ENCODE results near the gene KLC4. TPM values are rescaled to one million over a fixed set of nuclear protein-coding genes. Genes with fewer than 3 reads are reported as not detected.

The KLC4 gene
- total and polyA plus RNA-seq, 9 of the 15 experiments (the other 6 are each of a cell fraction or from before 2014, with no cell fraction given), result 1.7 to 16.2 (median 7.7) TPM

GRCh38 chr6:43052225-43052841 lies 7.1 kb upstream of the KLC4 start (continued):
- 0 out of 2 replicates have a peak, but pooled peaks have one; percentile 34 for TF ChIP-seq STAT6 (CRISPR knock-in tag; IDR thresholded peaks at IDR 0.05)

GRCh38 chr6:43052842-43053544 lies 6.4 kb upstream of the KLC4 start:
- DNase-seq (ENCODE audit: extremely low read depth in 1 of 4, low spot score in 3 of 4) (peak in 2 of 4 experiments; percentile 60 to 67), ATAC-seq (peak; percentile 66), FAIRE-seq (peak; percentile 65)
- Histone ChIP-seq H3K9ac (ENCODE audit: insufficient read depth in 1 of 2, low read depth in 2 of 2, low read length in 2 of 2) (peak overlapping the region; percentile 96 to 97), H3K4me2 (ENCODE audit: insufficient read depth, low read length) (peak overlapping the region; percentile 93), H3K4me3 (peak overlapping the region; percentile 73), H2AFZ (ENCODE audit: low read depth, low read length) (peak overlapping the region; percentile 78), H3K9me1 (ENCODE audit: control insufficient read depth, insufficient read depth, low read length) (peaks cover 9% of the 10 kb centered on the region), H3K79me2 (ENCODE audit: control insufficient read depth, insufficient read depth, low read length) (peaks cover 29% of the 10 kb centered on the region), H4K20me1 (replicated peaks; ENCODE audit: control insufficient read depth, insufficient read depth, low read length) (no peaks in the 10 kb centered on the region), H3K27ac (ENCODE audit: extremely low read depth, low read depth, low read length) (peak overlapping the region; percentile 95), H3K9me3 (replicated peaks; ENCODE audit: control insufficient read depth, insufficient read depth, low read depth, low read length) (no peaks in the 10 kb centered on the region), H3K4me1 (replicated peaks in 1 of 2; ENCODE audit: control insufficient read depth in 2 of 2, insufficient read depth in 2 of 2, low read length in 2 of 2) (peaks cover 21 to 29% of the 10 kb centered on the region in 2 experiments), H3K27me3 (ENCODE audit: control insufficient read depth in 2 of 2, insufficient read depth in 2 of 2, low read length in 2 of 2) (no peaks in the 10 kb centered on the region), H3K36me3 (ENCODE audit: control insufficient read depth, insufficient read depth, low read length) (peaks cover 69% of the 10 kb centered on the region)
- POLR2A ChIA-PET, result interaction anchor here (0.6 to 3.2 kb wide), 11 partner anchors 8 to 98 kb away, joined by 3 to 22 read pairs (median 5); partner anchors contain the start of genes KLHDC3 and MEA1
- CTCF ChIA-PET (ENCODE audit: low intra/inter-chr PET ratio), result interaction anchor here (0.6 to 0.7 kb wide), 2 partner anchors 17 to 119 kb away, joined by 3 to 5 read pairs; no protein-coding TSS in a partner anchor
- WGBS (ENCODE audit: insufficient coverage, low coverage, missing lambda C conversion rate), result 10% methylated on average over 22 of the region's 22 CpGs
- in situ Hi-C loops (cut with MboI), result no loop called here
- intact Hi-C loops (cut with micrococcal nuclease), result no loop called here
- BruUV-seq (replicated peaks), result no TSS peak
- TF ChIP-seq ILF3 (IDR thresholded peaks at IDR 0.05; ENCODE audit: borderline replicate concordance) (no peak), PBX2 (CRISPR knock-in tag; IDR thresholded peaks at IDR 0.05; ENCODE audit: low read depth) (no peak), PBX2 (tag; conservative IDR thresholded peaks at IDR 0.05; ENCODE audit: low read depth) (no peak), CBX3 (IDR thresholded peaks at IDR 0.05; ENCODE audit: borderline replicate concordance in 1 of 2, low read length in 2 of 2) (no peak), MBD1 (CRISPR knock-in tag; IDR thresholded peaks at IDR 0.05) (no peak), ZNF57 (CRISPR knock-in tag; IDR thresholded peaks at IDR 0.05) (no peak), GTF2F1 (IDR thresholded peaks at IDR 0.05; ENCODE audit: low read depth, low read length) (no peak), HDGF (IDR thresholded peaks at IDR 0.05) (peak; percentile 95)
